H1 (cell line): Measurements from ENCODE around the gene HOMER1. TPM values are rescaled to one million over a fixed set of nuclear protein-coding genes. Genes with fewer than 3 reads are reported as not detected.

ENCODE experiments used
- CTCF ChIA-PET: fragments of 300-600 bp; sonication (Branson Sonifier 250); formaldehyde crosslinking; loops from one replicate; lab custom pipeline; 2021; ENCODE audit not compliant: partially characterized antibody; lab: Charles Lee
- POLR2A ChIA-PET: fragments of 300-600 bp; sonication (Branson Sonifier 250); formaldehyde crosslinking; loops from one replicate; lab custom pipeline; 2021; ENCODE audit warnings: inconsistent platforms; ENCODE audit not compliant: partially characterized antibody; lab: Charles Lee
- DNase-seq, 2 experiments: peaks; one replicate each; pipeline versions ENCODE4 v3.0.0 to v3.0.0-alpha.2; 2010 to 2022; ENCODE audit warnings: low spot score in 2 of 2, low read depth in 1 of 2, mixed read lengths in 1 of 2
- FAIRE-seq: peaks from 2 replicates; lab custom pipeline; 2011; peaks lifted over from hg19 to GRCh38; lab: Jason Lieb, UNC
- H2AFZ ChIP-seq: 2 replicates; pipeline ENCODE4 v1.8.1; 2012; ENCODE audit warnings: low read length, inconsistent platforms
- H2AK5ac ChIP-seq: 2 replicates; pipeline ENCODE4 v1.6.1; 2013; ENCODE audit warnings: low read depth, low read length
- H2BK120ac ChIP-seq: replicated peaks from 2 replicates; pipeline ENCODE3; 2013; ENCODE audit warnings: low read depth, low read length, inconsistent platforms
- H2BK12ac ChIP-seq: 2 replicates; pipeline ENCODE4 v1.6.1; 2013; ENCODE audit warnings: low read depth, low read length
- H2BK15ac ChIP-seq: 2 replicates; pipeline ENCODE4 v1.6.1; 2013; ENCODE audit warnings: low read length
- H2BK20ac ChIP-seq: 2 replicates; pipeline ENCODE4 v1.6.1; 2013; ENCODE audit warnings: low read length
- H2BK5ac ChIP-seq: 2 replicates; pipeline ENCODE4 v1.6.1; 2013; ENCODE audit warnings: low read depth, low read length
- H3K14ac ChIP-seq: 2 replicates; pipeline ENCODE4 v1.6.1; 2013; ENCODE audit warnings: inconsistent platforms; ENCODE audit not compliant: insufficient read length
- H3K18ac ChIP-seq: 2 replicates; pipeline ENCODE4 v1.6.1; 2013; ENCODE audit warnings: low read length; ENCODE audit errors: extremely low read depth
- H3K23ac ChIP-seq: 2 replicates; pipeline ENCODE4 v1.6.1; 2013; ENCODE audit warnings: inconsistent platforms; ENCODE audit not compliant: insufficient read length
- H3K23me2 ChIP-seq: 2 replicates; pipeline ENCODE4 v1.6.1; 2013; ENCODE audit warnings: low read depth, low read length
- H3K27ac ChIP-seq: 2 replicates; pipeline ENCODE4 v1.6.1; 2011; ENCODE audit warnings: low read depth, low read length, inconsistent platforms
- H3K27me3 ChIP-seq, 4 experiments: replicated peaks in 1 of 4; 1 replicate in 1 of 4; 2 replicates in 3 of 4; pipeline versions ENCODE4 v1.6.1 to v1.8.1; 2011 to 2013; ENCODE audit warnings: low read length in 3 of 4, mild to moderate bottlenecking in 3 of 4, inconsistent platforms in 2 of 4, mixed read lengths in 2 of 4, moderate library complexity in 1 of 4; ENCODE audit not compliant: control insufficient read depth in 3 of 4, insufficient read depth in 3 of 4; ENCODE audit errors: extremely low read depth in 1 of 4
- H3K36me3 ChIP-seq, 4 experiments: 2 replicates each; pipeline versions ENCODE4 v1.6.1 to v1.8.1; 2011 to 2013; ENCODE audit warnings: mild to moderate bottlenecking in 4 of 4, low read length in 3 of 4, moderate library complexity in 2 of 4, control low read depth in 1 of 4, inconsistent platforms in 1 of 4; ENCODE audit not compliant: insufficient read depth in 4 of 4, control insufficient read depth in 2 of 4
- H3K4ac ChIP-seq: replicated peaks from 2 replicates; pipeline ENCODE3; 2013; ENCODE audit warnings: low read length, low read depth, mixed read lengths, inconsistent platforms; ENCODE audit not compliant: insufficient read length
- H3K4me1 ChIP-seq, 4 experiments: replicated peaks in 1 of 4; 1 replicate in 1 of 4; 2 replicates in 3 of 4; pipeline versions ENCODE4 v1.6.1 to v1.8.1; 2011 to 2013; ENCODE audit warnings: low read length in 3 of 4, inconsistent platforms in 2 of 4, mixed read lengths in 1 of 4; ENCODE audit not compliant: insufficient read depth in 4 of 4, control insufficient read depth in 3 of 4
- H3K4me2 ChIP-seq, 2 experiments: 2 replicates each; pipeline versions ENCODE4 v1.6.1 to v1.8.1; 2011 to 2013; ENCODE audit warnings: low read depth in 2 of 2, low read length in 2 of 2, control low read depth in 1 of 2, inconsistent platforms in 1 of 2, mild to moderate bottlenecking in 1 of 2; ENCODE audit not compliant: insufficient read depth in 1 of 2
- H3K4me3 ChIP-seq, 4 experiments: fragments of 200-600, 300-600 bp in 1 of 4; sonication (generic), shearing (Covaris generic), sonication (Bioruptor Twin) in 1 of 4; 2 replicates each; pipeline versions ENCODE4 v1.5.1 to v1.8.1; 2011 to 2016; ENCODE audit warnings: low read length in 4 of 4, low read depth in 3 of 4, control low read depth in 2 of 4, inconsistent platforms in 2 of 4, mild to moderate bottlenecking in 2 of 4, mixed read lengths in 1 of 4, moderate library complexity in 1 of 4; ENCODE audit not compliant: insufficient read depth in 2 of 4; ENCODE audit errors: extremely low read depth in 1 of 4
- H3K56ac ChIP-seq: replicated peaks from 2 replicates; pipeline ENCODE3; 2013; ENCODE audit warnings: low read depth, mild to moderate bottlenecking, mixed read lengths, low read length, inconsistent platforms; ENCODE audit not compliant: insufficient read length
- H3K79me1 ChIP-seq: 2 replicates; pipeline ENCODE4 v1.6.1; 2013; ENCODE audit warnings: low read depth, low read length, control low read depth
- H3K79me2 ChIP-seq, 2 experiments: 2 replicates each; pipeline versions ENCODE4 v1.6.1 to v1.8.1; 2012 to 2013; ENCODE audit warnings: low read length in 2 of 2, mild to moderate bottlenecking in 2 of 2, inconsistent platforms in 1 of 2; ENCODE audit not compliant: insufficient read depth in 2 of 2, control insufficient read depth in 1 of 2
- H3K9ac ChIP-seq, 4 experiments: replicated peaks in 1 of 4; 1 replicate in 1 of 4; 2 replicates in 3 of 4; pipeline versions ENCODE4 v1.6.1 to v1.8.1; 2011 to 2013; ENCODE audit warnings: low read depth in 3 of 4, low read length in 3 of 4, control low read depth in 2 of 4, mild to moderate bottlenecking in 2 of 4, moderate library complexity in 2 of 4, inconsistent platforms in 1 of 4; ENCODE audit errors: extremely low read depth in 1 of 4
- H3K9me3 ChIP-seq, 2 experiments: 2 replicates each; pipeline versions ENCODE4 v1.6.1 to v1.8.1; 2012 to 2013; ENCODE audit warnings: mild to moderate bottlenecking in 2 of 2, moderate library complexity in 2 of 2, control low read depth in 1 of 2, inconsistent platforms in 1 of 2, low read depth in 1 of 2, low read length in 1 of 2, mixed read lengths in 1 of 2; ENCODE audit not compliant: insufficient read depth in 2 of 2
- H4K20me1 ChIP-seq, 2 experiments: replicated peaks in 1 of 2; 2 replicates each; pipeline versions ENCODE3 to v1.8.1; 2011 to 2013; ENCODE audit warnings: inconsistent platforms in 2 of 2, low read length in 2 of 2, mild to moderate bottlenecking in 1 of 2; ENCODE audit not compliant: insufficient read depth in 2 of 2, control insufficient read depth in 1 of 2
- H4K5ac ChIP-seq: 2 replicates; pipeline ENCODE4 v1.6.1; 2013; ENCODE audit warnings: low read length, low read depth, mixed read lengths, inconsistent platforms; ENCODE audit not compliant: insufficient read length
- H4K8ac ChIP-seq: 2 replicates; pipeline ENCODE4 v1.8.0; 2013; ENCODE audit warnings: mild to moderate bottlenecking, moderate library complexity, low read length, inconsistent platforms; ENCODE audit not compliant: insufficient read depth; ENCODE audit errors: extremely low read depth
- H4K91ac ChIP-seq: replicated peaks from 2 replicates; pipeline ENCODE3; 2013; ENCODE audit warnings: low read length, mixed read lengths, inconsistent platforms; ENCODE audit not compliant: insufficient read length
- ATF2 ChIP-seq: IDR thresholded peaks from 2 replicates; pipeline ENCODE4 v1.6.1; 2012; ENCODE audit warnings: low read length, inconsistent platforms
- ATF3 ChIP-seq: IDR thresholded peaks from 2 replicates; pipeline ENCODE4 v1.6.1; 2011; ENCODE audit warnings: low read depth, mild to moderate bottlenecking, low read length; ENCODE audit not compliant: insufficient read depth
- BCL11A ChIP-seq, 2 experiments: IDR thresholded peaks; one replicate each; pipeline ENCODE4 v1.6.1; 2011; ENCODE audit warnings: low read depth in 2 of 2, low read length in 2 of 2, mild to moderate bottlenecking in 2 of 2
- CREB1 ChIP-seq: IDR thresholded peaks from 2 replicates; pipeline ENCODE4 v1.6.1; 2012; ENCODE audit warnings: inconsistent platforms
- FOSL1 ChIP-seq: IDR thresholded peaks from 2 replicates; pipeline ENCODE4 v1.6.1; 2011; ENCODE audit warnings: mild to moderate bottlenecking, low read depth, low read length, moderate library complexity; ENCODE audit not compliant: insufficient read depth
- KDM4A ChIP-seq: IDR thresholded peaks from one replicate; pipeline ENCODE4 v1.7.1; 2012; ENCODE audit warnings: low read depth, mild to moderate bottlenecking, moderate library complexity, low read length, inconsistent platforms; ENCODE audit not compliant: severe bottlenecking
- RXRA ChIP-seq: IDR thresholded peaks from 2 replicates; pipeline ENCODE4 v1.6.1; 2011; ENCODE audit warnings: low read depth, mild to moderate bottlenecking, low read length, moderate library complexity; ENCODE audit not compliant: insufficient read depth
- SP4 ChIP-seq: IDR thresholded peaks from 2 replicates; pipeline ENCODE4 v1.6.1; 2012; ENCODE audit warnings: low read length, inconsistent platforms
- SUZ12 ChIP-seq: fragments of 200-600 bp; sonication (generic); IDR thresholded peaks from 2 replicates; pipeline ENCODE4 v1.6.1; 2012; ENCODE audit warnings: mild to moderate bottlenecking, inconsistent platforms, low read length, moderate library complexity, mixed read lengths
- WGBS, 2 experiments: shearing (Covaris generic) in 1 of 2; methylation state at CpG; one replicate each; pipeline versions ENCODE4 v1.1.6 to v1.1.7; 2013 to 2015; ENCODE audit warnings: low lambda C conversion rate in 2 of 2, mixed read lengths in 2 of 2, inconsistent platforms in 1 of 2, low coverage in 1 of 2, missing lambda C conversion rate in 1 of 2; ENCODE audit not compliant: insufficient replicate concordance in 2 of 2, insufficient coverage in 1 of 2, insufficient read length in 1 of 2; ENCODE audit errors: extremely low coverage in 1 of 2, missing lambda C conversion rate in 1 of 2; 5-methylcytosine and 5-hydroxymethylcytosine counted together
- polyA plus RNA-seq, 7 experiments: library from polyadenylated mRNA; depleted of rRNA in 3 of 7; stranded (reverse) in 5 of 7; unstranded in 2 of 7; fragments of >200 nt in 5 of 7; fragments of 200-250 nt in 2 of 7; gene quantifications; 1 replicate in 5 of 7; 2 replicates in 1 of 7; 4 replicates in 1 of 7; pipeline versions ENCODE4 v1.2.1 to v1.2.3, GENCODE V29; 2011 to 2013; ENCODE audit warnings: missing spikeins in 2 of 7, mixed read lengths in 2 of 7
- total RNA-seq: library from RNA; stranded (reverse); fragmentation: NEBNext Ultra II Directional; extraction: Animal tissue kit (Norgen Biotek cat#: 25700); gene quantifications from 2 replicates; pipeline ENCODE4 v1.2.1, GENCODE V29; 2021

Gene HOMER1
- total and polyA plus RNA-seq, 2 of the 8 experiments (the other 6 are each of a cell fraction or from before 2014, with no cell fraction given): 6.4 to 57.9 TPM

- H2BK20ac ChIP-seq: no peak overlapping the region
- no peaks in the 10 kb centered on the region for H3K9me3 ChIP-seq
- H3K23ac ChIP-seq: no peak overlapping the region
- no peak for TF ChIP-seq KDM4A
- no peak for TF ChIP-seq FOSL1
- TF ChIP-seq RXRA: no peak
- TF ChIP-seq CREB1: no peak
- TF ChIP-seq ATF3: no peak
- TF ChIP-seq BCL11A (IDR thresholded peaks at IDR 0.05; ENCODE audit: low read depth in 2 of 2, low read length in 2 of 2): no peak
- TF ChIP-seq ATF2: no peak
- no peak for TF ChIP-seq SUZ12
- TF ChIP-seq SP4: no peak
- H3K18ac ChIP-seq: no peak overlapping the region
- no peak overlapping the region for H4K5ac ChIP-seq
- CTCF ChIA-PET: no interaction called here
- no peak overlapping the region for H2AK5ac ChIP-seq
- no peaks in the 10 kb centered on the region for H4K20me1 ChIP-seq
- no peak overlapping the region for H3K4me2 ChIP-seq
- 84% methylated on average over 4 of the region's 4 CpGs; no CpG with 5 or more reads in 1 of the 2 experiments for WGBS, 2 experiments
- no peak overlapping the region for H2BK12ac ChIP-seq
- no peak overlapping the region for H3K56ac ChIP-seq
- no peak overlapping the region for H3K4me3 ChIP-seq
- POLR2A ChIA-PET: no interaction called here
- H3K79me1 ChIP-seq: no peaks in the 10 kb centered on the region
- no peak overlapping the region for H2AFZ ChIP-seq
- H3K23me2 ChIP-seq: no peaks in the 10 kb centered on the region; the same call in 1 of the 2 replicates
- H3K27me3 ChIP-seq: no peaks in the 10 kb centered on the region
- H3K4ac ChIP-seq: no peak overlapping the region
- no peaks in the 10 kb centered on the region; a peak in 1 of 7 replicates for H3K4me1 ChIP-seq
- FAIRE-seq (no peak), DNase-seq (no peak)
- no peak overlapping the region for H3K27ac ChIP-seq
- no peaks in the 10 kb centered on the region for H3K79me2 ChIP-seq
- H2BK15ac ChIP-seq: no peak overlapping the region
- no peak overlapping the region for H2BK5ac ChIP-seq
- H4K8ac ChIP-seq: no peak overlapping the region
- no peak overlapping the region for H4K91ac ChIP-seq
- H3K36me3 ChIP-seq: no peaks in the 10 kb centered on the region; a peak in 1 of 8 replicates
- H3K9ac ChIP-seq: no peak overlapping the region
- no peak overlapping the region for H3K14ac ChIP-seq
- no peak overlapping the region for H2BK120ac ChIP-seq
These were observed 184.5 kb downstream of the HOMER1 start for GRCh38 chr5:79329453-79329852.
